ENCODE results near the gene LIMCH1.
A peak's percentile ranks its signal among the peaks of the same experiment; 100 is the strongest.
"Not testable (repeated sequence)": the region's sequence is repeated elsewhere in the genome, so short reads cannot be mapped to it uniquely, and the experiment has no call there.

LIMCH1 gene

DNA sequence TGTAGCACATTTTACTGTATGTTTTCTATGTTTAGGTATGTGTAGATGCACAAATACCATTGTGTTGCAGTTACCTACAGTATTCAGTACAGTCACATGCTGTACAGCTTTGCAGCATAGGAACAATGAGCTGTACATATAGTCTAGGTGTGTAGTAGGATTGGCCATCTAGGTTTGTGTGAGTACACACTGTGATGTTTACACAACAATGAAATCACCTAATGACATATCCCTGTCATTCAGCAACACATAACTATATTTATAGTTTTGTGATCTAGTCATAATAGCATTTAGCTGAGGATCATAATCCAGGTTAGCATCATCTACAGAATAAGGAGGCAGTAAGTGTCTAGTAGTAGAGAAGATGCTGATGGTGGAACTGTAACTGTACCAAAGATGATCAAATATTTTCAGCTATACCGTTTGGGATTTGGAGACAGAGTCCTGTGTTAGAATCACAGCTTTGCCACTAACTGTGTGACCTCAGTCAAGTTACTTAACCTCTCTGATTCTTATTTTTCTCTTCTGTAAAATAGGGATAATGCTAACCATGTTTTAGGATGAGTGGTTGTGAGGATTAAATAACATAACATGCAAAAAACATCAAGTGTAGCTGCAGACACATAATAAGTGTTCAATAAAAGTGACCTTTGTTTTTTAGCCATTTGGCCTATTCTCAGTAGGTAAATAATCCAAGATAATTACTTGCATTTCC is 73.3 kb downstream of the LIMCH1 start:
- no peak for DNase-seq

DNA sequence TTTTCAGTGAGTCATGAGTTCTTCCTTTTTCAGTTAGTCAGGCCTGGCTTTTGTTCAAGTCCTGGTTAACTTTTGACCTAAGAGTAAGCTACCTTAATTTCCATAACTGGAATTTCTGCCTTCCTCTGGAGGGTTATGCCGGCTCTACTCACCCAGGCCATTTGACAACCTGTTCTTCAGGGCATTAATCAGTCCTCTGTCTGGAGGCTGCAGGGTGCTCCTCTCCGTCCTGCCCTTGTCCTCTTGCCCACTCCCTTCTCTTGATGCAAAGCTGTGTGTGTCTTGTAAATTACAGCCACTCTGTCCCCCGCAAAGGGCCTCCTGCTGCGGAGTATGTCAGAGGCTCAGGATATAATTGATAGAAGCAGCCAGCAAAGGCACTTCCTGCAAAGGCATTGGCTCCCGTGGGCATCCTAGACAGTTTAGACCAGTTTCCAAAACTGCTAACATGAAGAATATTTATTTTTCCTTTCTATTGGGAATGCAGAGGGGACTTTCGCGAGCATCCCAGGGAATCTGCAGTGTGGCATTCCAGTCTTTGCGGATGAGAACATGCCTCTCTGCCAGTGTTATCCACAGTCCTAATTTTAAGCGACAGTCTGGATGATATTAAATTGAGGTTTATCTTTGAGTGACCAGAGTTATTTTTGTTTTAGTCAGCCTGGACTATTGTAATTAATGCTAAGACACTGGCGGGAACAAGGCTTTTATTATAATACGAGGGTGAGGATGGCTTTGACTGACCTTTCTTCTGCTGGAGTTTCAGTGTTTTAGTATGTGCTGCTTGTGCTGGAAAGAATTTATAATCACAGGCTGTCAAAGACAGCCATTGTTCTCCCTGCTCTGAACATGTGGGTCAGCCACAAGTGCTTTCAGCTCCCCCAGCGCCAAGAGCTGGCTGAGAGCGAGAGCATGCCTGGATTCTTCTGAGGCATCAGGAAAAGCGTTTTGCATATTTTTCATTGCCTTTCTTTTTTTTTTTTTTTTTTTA is 74.2 kb downstream of the LIMCH1 start:
- no peak for DNase-seq

DNA sequence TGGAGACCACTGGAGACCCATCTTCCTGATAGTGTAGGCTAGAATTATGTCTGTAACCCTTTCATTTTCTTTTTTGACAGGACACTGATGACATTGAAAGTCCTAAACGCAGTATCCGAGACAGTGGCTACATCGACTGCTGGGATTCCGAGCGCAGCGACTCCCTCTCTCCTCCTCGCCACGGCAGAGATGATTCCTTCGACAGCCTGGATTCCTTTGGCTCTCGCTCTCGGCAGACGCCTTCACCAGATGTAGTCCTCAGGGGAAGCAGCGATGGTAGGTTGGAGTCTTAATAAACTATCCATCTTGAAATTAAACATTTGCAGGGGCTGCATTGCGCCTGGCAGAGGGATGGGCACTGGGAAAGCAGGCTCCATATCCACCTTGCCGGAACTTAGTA is 75.4 kb downstream of the LIMCH1 start:
- no peak for DNase-seq

DNA sequence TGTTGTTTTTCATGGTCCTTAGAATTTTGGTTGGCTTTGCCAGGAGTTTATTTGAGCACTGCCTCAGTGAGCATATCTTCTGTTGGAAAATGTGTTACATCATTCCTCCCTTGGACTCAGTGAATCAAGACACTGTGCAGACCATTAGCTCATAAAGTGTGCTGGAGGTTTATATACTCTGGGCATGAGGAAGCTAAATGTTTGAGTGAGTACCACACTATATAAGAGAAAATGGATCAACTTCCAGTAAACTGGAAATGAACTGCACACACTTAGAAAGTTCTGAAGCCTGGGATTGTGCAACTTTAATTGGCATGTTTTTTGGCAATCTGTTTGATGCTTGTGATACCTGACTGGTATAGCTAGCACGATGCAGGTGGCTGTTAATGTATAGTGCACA is 75.9 kb downstream of the LIMCH1 start:
- DNase-seq = no peak

DNA sequence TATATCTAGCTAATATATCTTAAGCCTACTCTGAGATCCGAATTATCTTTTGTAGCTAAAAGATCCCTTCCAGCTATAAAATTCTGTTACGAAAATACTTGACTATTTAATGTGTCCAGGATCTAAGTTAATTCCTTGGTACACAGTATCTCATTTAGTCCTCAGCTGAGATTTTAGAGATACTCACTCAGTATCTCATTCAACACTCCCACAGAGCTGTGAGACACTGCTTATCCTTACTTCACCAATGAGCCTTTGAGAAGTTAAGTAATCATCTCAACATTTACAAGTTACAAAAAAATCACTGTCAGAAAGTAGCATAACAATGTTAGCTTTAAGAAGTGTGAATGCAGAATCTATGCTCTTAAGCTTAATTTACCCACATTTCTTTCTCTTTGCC is 76.6 kb downstream of the LIMCH1 start:
- no peak for DNase-seq

DNA sequence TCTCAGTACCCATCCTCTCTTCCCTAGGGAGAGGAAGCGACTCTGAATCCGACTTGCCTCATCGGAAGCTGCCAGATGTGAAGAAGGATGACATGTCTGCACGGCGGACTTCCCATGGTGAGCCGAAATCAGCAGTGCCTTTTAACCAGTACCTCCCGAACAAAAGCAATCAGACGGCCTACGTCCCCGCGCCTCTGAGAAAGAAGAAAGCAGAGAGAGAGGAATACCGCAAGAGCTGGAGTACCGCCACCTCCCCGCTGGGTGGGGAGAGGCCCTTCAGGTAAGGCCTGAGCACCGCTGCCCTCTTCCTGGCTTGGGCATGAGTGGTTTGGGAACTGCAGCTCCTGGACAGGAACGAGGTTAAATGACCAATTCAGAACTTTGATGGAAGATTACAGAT is 81.2 kb downstream of the LIMCH1 start:
- no peak for DNase-seq

DNA sequence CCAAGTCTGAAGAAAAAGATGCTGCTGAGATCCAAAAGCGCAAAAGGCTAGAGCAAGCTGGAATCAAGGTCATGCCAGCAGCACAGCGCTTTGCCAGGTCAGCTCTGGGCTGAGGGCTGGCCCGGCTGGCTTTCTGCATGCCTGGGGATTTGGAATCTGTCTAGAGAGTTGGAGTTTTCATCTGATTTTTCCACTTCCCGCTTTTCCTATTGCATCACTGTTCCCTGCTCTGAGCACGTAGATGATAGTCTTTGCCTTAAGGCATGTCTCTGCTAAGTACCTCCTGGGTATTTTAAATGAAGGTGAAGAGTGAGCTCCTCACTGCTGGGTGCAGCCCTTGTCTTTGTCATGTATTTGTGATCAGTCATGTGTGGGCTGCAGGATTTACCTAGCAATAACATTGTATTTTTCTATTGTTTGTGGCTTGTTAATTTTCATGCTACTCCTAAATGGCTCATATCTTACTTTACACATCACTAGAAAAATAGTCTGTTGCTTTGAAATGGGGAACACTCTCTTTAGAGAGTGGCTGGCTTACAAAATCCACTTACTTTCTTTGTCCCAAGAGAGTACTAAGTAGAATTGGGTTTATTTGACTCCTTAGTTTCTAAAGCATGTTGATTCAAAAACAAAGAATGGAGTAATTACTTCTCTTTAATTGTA is 82.8 kb downstream of the LIMCH1 start:
- DNase-seq = no peak

DNA sequence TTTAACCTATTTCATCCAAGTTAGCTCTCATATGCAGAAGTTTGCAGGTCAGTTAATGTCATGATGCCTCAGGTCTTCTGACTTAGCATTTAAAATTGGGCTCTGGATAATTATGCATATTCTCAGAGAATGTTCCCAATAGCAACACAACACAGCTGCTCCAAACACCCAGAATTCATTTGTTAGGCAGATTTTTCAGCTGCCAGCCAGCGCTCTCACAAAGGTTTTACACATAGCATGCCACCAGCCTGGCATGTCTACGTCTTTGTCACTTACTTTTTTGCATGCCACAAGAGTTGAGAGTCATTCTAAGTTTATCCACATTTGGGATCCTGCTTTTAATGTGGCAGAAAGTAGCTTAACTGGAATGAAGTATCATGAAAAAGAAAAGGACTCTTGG is 84.8 kb downstream of the LIMCH1 start:
- DNase-seq = no peak

DNA sequence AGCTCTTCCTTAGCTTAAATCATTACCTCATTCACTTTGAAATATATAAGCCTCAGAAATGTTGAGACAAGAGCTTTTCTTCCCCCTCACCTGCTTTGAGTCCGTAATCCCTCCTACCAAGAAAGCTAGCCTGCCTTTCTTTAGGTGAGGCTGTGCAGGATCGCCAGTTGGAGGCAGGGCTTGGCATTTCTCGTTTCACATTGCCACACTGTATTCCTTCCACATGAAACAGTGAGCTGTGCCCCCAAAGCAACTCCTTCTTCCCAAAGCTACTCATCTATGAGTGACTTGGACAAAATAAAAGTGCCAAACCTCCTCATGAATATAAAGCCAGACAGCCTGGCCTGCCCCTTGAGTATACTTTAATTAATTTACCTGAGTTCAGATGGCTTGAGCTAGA is 86.8 kb downstream of the LIMCH1 start:
- DNase-seq = no peak

DNA sequence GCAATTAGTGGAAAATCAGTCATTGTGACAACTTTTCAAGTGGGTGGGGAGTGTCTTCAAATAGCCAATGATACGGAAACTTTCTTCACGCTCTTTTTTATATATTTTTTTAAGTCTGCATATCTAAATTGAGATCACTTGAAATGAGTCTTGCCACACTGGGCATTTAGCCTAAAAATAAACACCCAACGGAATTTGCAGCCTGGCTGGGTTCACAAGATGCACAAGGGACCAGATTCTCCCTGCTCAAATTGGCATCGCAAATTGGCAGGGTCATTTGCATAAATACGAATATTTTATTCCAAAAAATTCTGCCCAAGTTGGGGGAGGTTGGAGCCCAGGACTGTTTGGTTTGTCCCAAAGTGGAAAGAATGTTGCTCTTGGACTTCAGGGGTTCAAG is 87.6 kb downstream of the LIMCH1 start:
- no peak for DNase-seq

DNA sequence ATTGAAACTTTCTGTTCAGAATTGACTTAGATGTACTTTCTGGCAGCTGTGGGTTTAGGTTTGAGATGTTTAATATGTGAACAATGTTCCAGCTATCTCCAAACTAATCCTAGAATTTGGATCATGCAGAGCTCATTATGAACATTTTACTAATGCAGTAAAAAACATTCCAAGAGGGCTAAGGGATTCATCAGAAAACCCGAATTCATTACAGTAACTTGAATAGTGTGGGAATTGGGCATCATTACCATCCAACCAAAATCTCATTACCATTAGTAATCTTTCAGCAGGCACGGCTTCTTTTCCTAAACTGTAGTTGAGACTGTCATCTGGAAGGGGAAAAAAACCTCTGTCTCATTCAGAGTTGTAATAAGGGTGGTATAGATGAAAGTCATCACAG is 91.0 kb downstream of the LIMCH1 start:
- no peak for DNase-seq

DNA sequence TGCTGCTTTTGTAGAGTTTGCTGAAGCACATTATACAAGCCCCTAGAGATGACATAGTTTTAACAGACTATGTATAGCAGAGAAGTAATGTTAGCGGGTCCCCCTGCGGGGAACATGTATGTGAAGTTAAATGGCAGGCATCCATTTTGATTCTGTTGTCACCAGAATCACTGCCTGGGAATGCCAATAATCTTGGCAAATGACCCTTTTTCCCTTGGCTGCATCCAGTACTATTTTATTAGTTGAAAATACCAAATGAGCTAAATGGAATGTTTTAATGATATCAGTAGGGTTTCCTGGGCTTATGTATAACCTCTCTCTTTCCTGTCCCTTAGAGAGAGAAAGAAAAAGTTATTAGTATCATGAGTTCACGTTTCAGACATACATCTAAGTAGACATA is 93.6 kb downstream of the LIMCH1 start:
- no peak for DNase-seq

DNA sequence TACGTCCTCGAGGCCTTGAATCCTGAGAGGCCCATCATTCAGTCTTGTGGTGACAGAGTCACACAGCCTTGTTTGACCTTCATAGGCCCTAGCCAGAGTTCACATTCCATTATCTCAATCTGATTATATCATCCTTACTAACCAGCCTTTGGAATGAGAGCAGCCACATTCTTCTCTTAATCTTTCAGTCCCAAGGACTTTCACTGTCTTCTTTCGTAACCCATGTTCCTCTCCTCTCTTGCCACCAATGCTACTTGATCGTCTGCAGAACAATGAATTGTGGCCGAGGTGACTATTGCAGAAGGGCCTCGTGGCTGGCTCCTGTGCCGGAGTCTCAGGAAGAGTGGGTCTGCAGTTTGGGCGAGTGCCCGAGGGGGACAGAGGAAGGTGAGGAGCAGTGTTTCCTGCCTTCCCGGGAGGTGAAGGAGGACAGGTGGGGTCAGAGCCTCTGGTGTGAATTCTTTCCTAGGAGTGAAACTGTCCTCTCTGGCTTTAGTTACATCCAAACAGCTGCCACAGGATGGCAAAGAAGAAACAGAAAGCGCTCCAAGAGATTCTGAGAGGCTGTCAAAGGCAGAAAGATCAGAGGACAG is 94.6 kb downstream of the LIMCH1 start:
- no peak for DNase-seq

DNA sequence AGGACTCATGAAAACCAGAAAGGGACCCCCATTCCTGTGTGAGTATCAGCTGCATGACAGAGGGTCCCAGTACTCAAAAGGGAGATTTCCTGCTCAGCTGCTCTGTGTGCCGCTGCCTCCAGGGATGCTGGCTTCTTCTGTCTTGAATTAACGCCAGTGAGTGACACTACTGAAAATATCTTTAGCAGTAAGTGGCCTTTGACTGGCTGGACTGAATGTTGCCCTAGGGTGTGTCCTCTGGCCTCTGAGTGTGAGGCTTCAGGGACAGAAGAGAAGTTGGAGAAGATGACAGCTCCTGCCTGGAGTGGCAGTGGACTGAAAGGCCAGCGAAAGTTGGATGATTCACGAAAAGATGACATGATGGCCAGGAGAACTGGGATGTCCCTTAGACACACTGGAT is 95.4 kb downstream of the LIMCH1 start:
- no peak for DNase-seq

DNA sequence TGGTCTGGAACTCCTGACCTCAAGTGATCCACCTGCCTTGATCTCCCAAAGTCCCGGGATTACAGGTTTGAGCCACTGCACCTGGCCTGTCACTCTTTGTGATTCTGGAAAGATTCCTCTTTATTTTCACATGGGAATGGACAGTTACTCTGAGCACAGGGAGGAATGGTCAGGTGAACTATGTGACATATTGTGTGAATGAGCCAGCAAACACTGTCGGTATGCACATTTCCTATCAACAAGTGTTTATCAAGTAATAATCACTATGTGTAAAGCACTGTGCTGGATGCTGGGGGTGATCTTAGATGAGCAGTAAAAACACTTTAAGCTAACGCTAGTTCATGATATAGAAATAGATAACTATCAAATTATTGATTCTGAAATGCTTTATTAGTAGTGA is 97.5 kb downstream of the LIMCH1 start:
- DNase-seq = no peak

DNA sequence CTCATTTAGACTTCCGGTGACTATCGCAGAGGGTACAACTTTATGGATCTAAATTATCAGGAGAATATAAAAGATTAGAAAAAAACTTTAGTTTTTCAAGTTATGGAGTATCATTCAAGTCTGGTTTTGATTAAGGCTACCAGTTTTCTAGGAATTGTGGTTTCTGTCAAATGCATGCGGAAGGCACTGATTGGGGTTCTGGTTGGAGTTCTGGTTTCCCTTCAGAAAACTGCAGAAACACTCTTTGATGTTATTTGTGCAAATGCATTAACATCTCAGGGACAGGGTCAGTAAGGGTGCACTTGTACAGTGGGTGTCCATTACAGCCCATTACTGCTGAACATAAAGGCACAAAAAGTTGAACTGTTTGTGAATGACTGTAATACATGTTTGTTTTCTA is 100.2 kb downstream of the LIMCH1 start:
- no peak for DNase-seq

DNA sequence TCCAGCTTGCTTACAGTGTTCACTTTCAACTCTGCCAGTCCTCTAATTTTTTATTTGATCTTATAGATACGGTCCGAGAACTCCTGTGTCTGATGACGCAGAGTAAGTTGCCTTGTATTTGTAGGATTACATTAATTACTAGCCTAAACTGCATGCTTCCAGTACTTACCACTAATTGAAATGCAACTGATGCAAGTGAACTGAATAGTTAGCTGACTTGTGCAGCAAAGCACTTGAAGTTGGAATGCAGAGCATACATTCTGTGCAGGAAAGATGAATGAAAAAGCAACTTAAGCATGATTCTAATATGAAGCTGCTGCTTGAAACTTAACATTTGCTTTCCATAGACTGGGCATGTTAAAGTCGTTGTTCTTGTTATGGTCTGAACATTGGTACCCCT is 100.9 kb downstream of the LIMCH1 start:
- no peak for DNase-seq

DNA sequence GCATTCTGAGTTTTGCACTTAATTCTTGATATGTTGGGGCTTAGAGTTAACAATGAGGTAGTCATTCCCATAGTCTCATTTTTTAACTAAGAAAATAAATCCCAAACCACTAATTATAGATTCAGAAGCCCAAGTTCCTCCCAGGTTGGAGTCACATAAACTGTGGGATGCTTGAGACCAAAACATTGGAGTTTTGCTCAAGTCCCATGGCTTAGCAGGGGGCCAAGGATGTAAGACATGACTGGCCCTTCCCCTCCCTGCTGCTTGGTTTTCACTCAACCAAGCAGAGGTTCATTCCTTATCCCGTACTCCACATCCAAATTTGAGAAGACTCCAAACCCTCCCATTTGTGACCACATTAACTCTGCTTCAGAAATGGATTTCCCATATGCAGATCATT is 101.3 kb downstream of the LIMCH1 start:
- no peak for DNase-seq

DNA sequence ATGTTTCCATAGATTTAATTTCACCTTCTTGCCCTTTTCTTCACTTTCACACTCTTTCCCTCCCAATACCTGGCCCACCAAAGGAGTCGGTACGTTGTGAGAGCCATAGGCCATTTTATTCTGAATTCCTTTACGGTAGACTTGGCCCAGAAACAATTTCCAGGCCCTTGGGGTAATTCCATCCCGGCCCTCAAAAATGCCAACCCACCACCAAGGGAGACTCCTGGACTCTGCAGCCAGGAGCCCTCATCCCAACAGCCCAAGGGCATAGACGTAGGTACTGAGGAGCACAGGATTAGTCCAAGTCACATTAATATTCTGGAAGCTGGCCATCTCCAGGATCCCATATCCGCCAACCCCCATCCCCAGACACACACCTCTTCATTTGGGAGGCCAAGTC is 102.9 kb downstream of the LIMCH1 start:
- no peak for DNase-seq

DNA sequence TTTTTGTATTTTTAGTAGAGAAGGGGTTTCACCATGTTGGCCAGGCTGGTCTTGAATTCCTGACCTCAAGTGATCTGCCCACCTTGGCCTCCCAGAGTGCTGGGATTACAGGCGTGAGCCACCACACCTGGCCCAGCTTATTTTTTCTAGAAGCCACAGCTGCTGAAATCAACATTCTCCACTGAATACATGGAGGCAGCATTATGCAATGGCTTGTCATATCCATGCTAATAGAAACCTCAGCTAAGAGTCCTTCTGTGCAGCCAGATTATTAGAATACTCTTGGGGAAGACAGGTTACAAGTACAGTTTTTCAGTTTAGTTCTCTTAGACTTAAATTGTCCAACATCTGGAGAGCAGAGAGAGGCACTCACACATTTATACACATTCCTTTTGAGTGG is 104.8 kb downstream of the LIMCH1 start:
- DNase-seq = not testable (repeated sequence)

DNA sequence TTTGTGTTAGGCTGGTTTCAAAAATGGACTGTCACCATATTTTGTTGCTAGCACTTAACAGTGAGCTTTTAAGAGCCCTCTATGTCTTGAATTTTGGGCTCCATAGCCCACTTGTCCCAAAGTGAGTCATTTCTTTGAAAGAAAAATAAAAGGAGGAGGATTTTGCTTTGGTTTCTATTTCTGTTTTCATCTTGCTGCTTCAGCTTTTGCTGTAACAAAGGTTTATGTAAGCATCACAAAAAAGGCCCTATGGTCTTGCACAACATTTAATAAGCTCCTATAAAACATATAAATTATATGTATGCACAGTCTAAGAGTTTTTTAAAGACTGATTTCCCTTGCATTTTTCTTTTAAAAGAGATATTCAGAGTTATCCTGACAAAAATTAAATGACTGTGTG is 105.4 kb downstream of the LIMCH1 start:
- DNase-seq = peak; percentile 56

DNA sequence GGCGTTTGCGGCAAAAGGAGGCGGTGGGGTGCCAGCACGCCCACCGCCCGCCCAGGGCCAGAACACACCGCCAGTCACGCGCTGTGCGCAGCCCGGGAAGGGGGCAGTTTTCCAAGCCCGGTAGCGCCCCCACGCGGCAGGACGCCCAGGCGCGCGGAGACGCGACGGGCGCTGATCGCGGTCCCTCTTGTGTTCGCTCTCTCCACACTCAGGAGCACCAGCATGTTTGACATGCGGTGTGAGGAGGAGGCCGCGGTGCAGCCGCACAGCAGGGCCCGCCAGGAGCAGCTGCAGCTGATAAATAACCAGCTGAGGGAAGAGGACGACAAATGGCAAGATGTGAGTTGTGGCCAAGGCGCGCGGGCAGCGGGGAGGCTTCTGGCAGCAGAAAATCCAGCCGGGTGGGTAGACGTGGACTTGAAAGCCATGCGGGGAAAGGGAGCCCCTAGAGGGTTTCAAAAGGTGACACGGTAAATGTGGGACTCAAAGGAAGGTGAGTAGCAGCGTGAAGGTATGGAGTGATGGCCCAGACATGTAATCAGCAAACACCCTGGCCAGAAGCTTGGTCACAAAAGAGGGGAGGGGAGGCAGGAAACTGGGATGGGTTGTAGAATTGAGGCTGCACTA is 106.4 kb downstream of the LIMCH1 start:
- DNase-seq = peak; percentile 52

DNA sequence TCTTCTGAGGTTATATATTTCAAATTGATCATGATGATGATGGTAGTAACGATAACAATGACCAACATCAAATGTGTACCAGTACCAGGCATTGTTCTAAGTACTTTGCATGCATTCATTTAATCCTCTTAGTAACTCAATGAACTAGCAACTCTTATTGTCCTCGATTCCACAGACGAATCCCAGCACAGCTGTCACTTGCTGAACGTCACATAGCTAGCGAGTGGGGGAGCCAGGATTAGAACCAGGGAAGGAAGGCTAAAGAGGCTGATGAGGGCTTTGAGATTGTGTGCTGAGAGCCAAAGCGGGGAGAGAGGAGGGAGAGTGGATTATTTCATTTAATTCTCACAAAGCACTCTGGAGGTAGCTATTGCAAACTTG is 106.9 kb downstream of the LIMCH1 start:
- DNase-seq = no peak
